LNCAP (cell line): ENCODE measurements around the gene ACOX3.

Source experiments
- TF ChIP-seq, protein P1 (sequence below): fragments of 450-650 bp; IDR thresholded peaks from 2 replicates; pipeline ENCODE4 v1.5.1; 2017; ENCODE audit warnings: mild to moderate bottlenecking

The ACOX3 gene

DNA sequence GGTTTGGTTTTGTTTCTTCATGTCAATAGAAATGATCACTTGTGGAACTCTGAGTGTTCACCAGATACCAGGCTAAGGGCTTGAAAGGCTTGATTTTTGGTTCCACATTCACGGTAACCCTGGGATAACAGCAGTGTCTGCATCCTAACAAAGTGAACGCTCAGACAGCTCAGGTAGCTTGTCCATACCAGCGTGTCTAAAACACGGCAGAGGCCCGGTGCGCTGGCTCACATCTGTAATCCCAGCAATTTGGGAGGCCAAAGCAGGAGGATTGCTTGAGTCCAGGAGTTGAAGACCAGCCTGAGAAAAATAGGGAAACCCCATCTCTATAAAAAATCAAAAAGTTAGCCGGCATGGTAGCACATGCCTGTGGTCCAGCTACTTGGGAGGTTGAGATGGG is 122.0 kb downstream of the ACOX3 start:
- TF ChIP-seq, protein P1, sequence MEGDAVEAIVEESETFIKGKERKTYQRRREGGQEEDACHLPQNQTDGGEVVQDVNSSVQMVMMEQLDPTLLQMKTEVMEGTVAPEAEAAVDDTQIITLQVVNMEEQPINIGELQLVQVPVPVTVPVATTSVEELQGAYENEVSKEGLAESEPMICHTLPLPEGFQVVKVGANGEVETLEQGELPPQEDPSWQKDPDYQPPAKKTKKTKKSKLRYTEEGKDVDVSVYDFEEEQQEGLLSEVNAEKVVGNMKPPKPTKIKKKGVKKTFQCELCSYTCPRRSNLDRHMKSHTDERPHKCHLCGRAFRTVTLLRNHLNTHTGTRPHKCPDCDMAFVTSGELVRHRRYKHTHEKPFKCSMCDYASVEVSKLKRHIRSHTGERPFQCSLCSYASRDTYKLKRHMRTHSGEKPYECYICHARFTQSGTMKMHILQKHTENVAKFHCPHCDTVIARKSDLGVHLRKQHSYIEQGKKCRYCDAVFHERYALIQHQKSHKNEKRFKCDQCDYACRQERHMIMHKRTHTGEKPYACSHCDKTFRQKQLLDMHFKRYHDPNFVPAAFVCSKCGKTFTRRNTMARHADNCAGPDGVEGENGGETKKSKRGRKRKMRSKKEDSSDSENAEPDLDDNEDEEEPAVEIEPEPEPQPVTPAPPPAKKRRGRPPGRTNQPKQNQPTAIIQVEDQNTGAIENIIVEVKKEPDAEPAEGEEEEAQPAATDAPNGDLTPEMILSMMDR, result no peak

DNA sequence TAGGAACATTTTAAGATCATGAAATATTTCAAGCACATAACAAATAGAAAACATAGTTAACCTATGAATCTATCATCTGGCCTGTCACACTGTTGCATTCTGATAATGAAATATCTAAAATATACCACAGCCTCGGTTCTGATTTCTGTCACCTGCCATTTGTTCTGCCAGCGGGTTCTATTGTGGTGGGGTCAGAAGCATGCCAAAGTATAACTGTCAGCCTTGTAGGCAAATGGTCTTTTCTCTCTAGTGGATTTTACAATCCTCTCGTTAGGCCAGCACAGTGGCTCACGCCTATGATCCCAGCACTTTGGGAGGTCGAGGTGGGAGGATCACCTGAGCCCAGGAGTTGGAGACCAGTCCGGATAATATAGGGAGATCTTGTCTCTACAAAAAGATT is 123.0 kb downstream of the ACOX3 start:
- TF ChIP-seq, protein P1, result no peak

DNA sequence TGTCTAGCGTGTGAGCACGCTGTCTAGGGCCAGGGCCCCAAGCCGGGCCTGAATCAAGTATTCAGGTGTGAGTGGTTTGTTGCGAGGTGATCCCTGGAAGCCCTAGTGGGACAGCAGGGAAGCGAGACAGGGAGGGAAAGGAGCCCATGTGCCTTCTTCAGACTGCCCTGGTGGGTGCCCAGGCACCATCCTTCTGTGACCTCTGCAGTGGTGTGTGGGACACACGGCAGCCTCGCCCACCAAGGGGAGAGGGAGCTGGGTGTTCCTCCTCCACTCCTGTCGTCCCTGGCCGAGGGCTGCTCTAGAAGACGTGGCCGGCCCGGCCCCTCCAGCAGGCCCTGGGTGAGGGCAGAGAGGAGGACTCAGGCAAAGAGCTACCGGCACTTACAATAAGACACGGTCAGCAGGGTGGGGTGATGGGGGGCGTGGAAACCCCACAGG is 123.6 kb downstream of the ACOX3 start:
- TF ChIP-seq, protein P1, result no peak
